SK-N-MC (cell line): ENCODE measurements around the gene CABYR.
A peak's percentile ranks its signal among the peaks of the same experiment; 100 is the strongest.

Experiments
- DNase-seq: peaks from one replicate; pipeline ENCODE4 v3.0.0-alpha.2; 2011; ENCODE audit warnings: low read depth, low spot score
- H3K27ac ChIP-seq: fragments of 200-600 bp; sonication (generic); 2 replicates; pipeline ENCODE4 v1.5.1; 2016; ENCODE audit warnings: mixed run types
- H3K36me3 ChIP-seq: fragments of 200-600 bp; sonication (generic); 2 replicates; pipeline ENCODE4 v1.6.1; 2017; ENCODE audit warnings: antibody characterized with exemption, low read length, mixed read lengths; ENCODE audit not compliant: insufficient read depth
- H3K4me3 ChIP-seq: fragments of 200-600 bp; sonication (generic); 2 replicates; pipeline ENCODE4 v1.5.1; 2016
- H3K9ac ChIP-seq: fragments of 200-600 bp; sonication (generic); 2 replicates; pipeline ENCODE4 v1.8.0; 2017; ENCODE audit warnings: mixed run types, mixed read lengths; ENCODE audit not compliant: insufficient read length
- H3K9me3 ChIP-seq: fragments of 200-600 bp; sonication (generic); 2 replicates; pipeline ENCODE4 v1.6.1; 2017; ENCODE audit warnings: low read depth, mild to moderate bottlenecking, antibody characterized with exemption, low read length, moderate library complexity, mixed read lengths
- EZH2 ChIP-seq: fragments of 200-600 bp; sonication (generic); IDR thresholded peaks from one replicate; pipeline ENCODE4 v1.6.1; 2017; ENCODE audit warnings: antibody characterized with exemption
- FOXP2 ChIP-seq: optimal IDR thresholded peaks from 2 replicates; pipeline ENCODE3; 2011; ENCODE audit warnings: mild to moderate bottlenecking, moderate library complexity; ENCODE audit not compliant: insufficient read depth; ENCODE audit errors: extremely low read length, control extremely low read depth
- POLR2AphosphoS5 ChIP-seq: IDR thresholded peaks from 2 replicates; pipeline ENCODE4 v1.6.1; 2012; ENCODE audit warnings: mild to moderate bottlenecking, low read depth, low read length, borderline replicate concordance

CABYR gene

GRCh38 chr18:24153397-24153796, 14.5 kb downstream of the CABYR start:
- DNase-seq = no peak

GRCh38 chr18:24157855-24158254, 19.0 kb downstream of the CABYR start:
- Histone ChIP-seq H3K36me3 (peaks cover 5% of the 10 kb centered on the region; the same call in 1 of the 2 replicates), H3K9ac (no peak overlapping the region), H3K4me3 (no peak overlapping the region), H3K27ac (no peak overlapping the region), H3K9me3 (no peaks in the 10 kb centered on the region)
- DNase-seq = no peak
- TF ChIP-seq EZH2 = no peak
- TF ChIP-seq FOXP2 = no peak
- TF ChIP-seq POLR2AphosphoS5 = no peak

More at GRCh38 chr18:24153397-24153796, 14.5 kb downstream of the CABYR start:
- Histone ChIP-seq H3K9ac (no peak overlapping the region), H3K9me3 (no peaks in the 10 kb centered on the region), H3K27ac (no peak overlapping the region), H3K36me3 (no peaks in the 10 kb centered on the region), H3K4me3 (no peak overlapping the region)
- TF ChIP-seq EZH2 (no peak), POLR2AphosphoS5 (no peak), FOXP2 (no peak)

GRCh38 chr18:24160086-24160485, 21.2 kb downstream of the CABYR start:
- no peak overlapping the region for H3K4me3 ChIP-seq
- DNase-seq = no peak
- no peak overlapping the region for H3K27ac ChIP-seq
- TF ChIP-seq FOXP2 (no peak), POLR2AphosphoS5 (no peak), EZH2 (no peak)
- no peak overlapping the region for H3K9ac ChIP-seq
- H3K9me3 ChIP-seq = no peaks in the 10 kb centered on the region
- peaks cover 15% of the 10 kb centered on the region; the same call in 1 of the 2 replicates for H3K36me3 ChIP-seq

- no peak for DNase-seq
- H3K36me3 ChIP-seq = peaks cover 15% of the 10 kb centered on the region; the same call in 1 of the 2 replicates
- H3K4me3 ChIP-seq = no peak overlapping the region
- no peak overlapping the region for H3K27ac ChIP-seq
- no peaks in the 10 kb centered on the region for H3K9me3 ChIP-seq
- no peak overlapping the region for H3K9ac ChIP-seq
- no peak for TF ChIP-seq FOXP2
Observed at GRCh38 chr18:24161304-24161703, 22.4 kb downstream of the CABYR start.

GRCh38 chr18:24168496-24168895, 29.6 kb downstream of the CABYR start:
- DNase-seq = no peak
- H3K27ac ChIP-seq = no peak overlapping the region
- H3K4me3 ChIP-seq = no peak overlapping the region
- TF ChIP-seq EZH2 (no peak), FOXP2 (no peak), POLR2AphosphoS5 (no peak)
- H3K36me3 ChIP-seq = peaks cover 5% of the 10 kb centered on the region; the same call in 1 of the 2 replicates
- no peak overlapping the region for H3K9ac ChIP-seq
- H3K9me3 ChIP-seq = no peaks in the 10 kb centered on the region

GRCh38 chr18:24170360-24170759, 31.5 kb downstream of the CABYR start:
- peaks cover 8% of the 10 kb centered on the region; the same call in 1 of the 2 replicates for H3K36me3 ChIP-seq
- no peak overlapping the region for H3K27ac ChIP-seq
- no peaks in the 10 kb centered on the region for H3K9me3 ChIP-seq
- no peak for TF ChIP-seq FOXP2
- no peak for TF ChIP-seq EZH2
- no peak for TF ChIP-seq POLR2AphosphoS5
- no peak for DNase-seq
- no peak overlapping the region for H3K9ac ChIP-seq
- H3K4me3 ChIP-seq = no peak overlapping the region

- H3K27ac ChIP-seq = no peak overlapping the region
- TF ChIP-seq EZH2 (no peak), POLR2AphosphoS5 (no peak), FOXP2 (no peak)
- no peaks in the 10 kb centered on the region for H3K9me3 ChIP-seq
- H3K36me3 ChIP-seq = peaks cover 8% of the 10 kb centered on the region; the same call in 1 of the 2 replicates
- DNase-seq = no peak
- no peak overlapping the region for H3K4me3 ChIP-seq
- no peak overlapping the region for H3K9ac ChIP-seq
Observed at GRCh38 chr18:24173997-24174396, 35.1 kb downstream of the CABYR start.

- TF ChIP-seq POLR2AphosphoS5 (no peak), FOXP2 (no peak), EZH2 (no peak)
- H3K36me3 ChIP-seq = peaks cover 8% of the 10 kb centered on the region; the same call in 1 of the 2 replicates
- no peak overlapping the region for H3K4me3 ChIP-seq
- no peak overlapping the region for H3K9ac ChIP-seq
- H3K27ac ChIP-seq = no peak overlapping the region
- peak; percentile 12 for DNase-seq
- H3K9me3 ChIP-seq = no peaks in the 10 kb centered on the region
Observed at GRCh38 chr18:24176727-24177416, 38.0 kb downstream of the CABYR start.
